NCI-H510A treated with DMSO at 0.1 percent for 48 hours (cell line): ENCODE measurements around the gene RASIP1.

ENCODE experiments used
- DNase-seq: peaks from one replicate; lab custom pipeline; 2025; lab: John Stamatoyannopoulos, UW

The RASIP1 gene

DNA sequence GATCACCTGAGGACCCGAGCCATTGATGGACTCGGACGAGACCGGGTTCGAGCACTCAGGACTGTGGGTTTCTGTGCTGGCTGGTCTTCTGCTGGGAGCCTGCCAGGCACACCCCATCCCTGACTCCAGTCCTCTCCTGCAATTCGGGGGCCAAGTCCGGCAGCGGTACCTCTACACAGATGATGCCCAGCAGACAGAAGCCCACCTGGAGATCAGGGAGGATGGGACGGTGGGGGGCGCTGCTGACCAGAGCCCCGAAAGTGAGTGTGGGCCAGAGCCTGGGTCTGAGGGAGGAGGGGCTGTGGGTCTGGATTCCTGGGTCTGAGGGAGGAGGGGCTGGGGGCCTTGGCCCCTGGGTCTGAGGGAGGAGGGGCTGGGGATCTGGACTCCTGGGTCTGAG, 15.8 kb upstream of the RASIP1 start:
- no peak for DNase-seq

DNA sequence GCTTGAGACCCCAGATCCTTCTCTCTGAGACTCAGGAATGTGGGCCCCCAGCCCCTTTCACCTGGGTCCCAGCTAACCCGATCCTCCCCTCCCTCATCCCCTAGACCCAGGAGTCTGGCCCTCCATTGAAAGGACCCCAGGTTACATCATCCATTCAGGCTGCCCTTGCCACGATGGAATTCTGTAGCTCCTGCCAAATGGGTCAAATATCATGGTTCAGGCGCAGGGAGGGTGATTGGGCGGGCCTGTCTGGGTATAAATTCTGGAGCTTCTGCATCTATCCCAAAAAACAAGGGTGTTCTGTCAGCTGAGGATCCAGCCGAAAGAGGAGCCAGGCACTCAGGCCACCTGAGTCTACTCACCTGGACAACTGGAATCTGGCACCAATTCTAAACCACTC, 15.4 kb upstream of the RASIP1 start:
- DNase-seq = no peak

DNA sequence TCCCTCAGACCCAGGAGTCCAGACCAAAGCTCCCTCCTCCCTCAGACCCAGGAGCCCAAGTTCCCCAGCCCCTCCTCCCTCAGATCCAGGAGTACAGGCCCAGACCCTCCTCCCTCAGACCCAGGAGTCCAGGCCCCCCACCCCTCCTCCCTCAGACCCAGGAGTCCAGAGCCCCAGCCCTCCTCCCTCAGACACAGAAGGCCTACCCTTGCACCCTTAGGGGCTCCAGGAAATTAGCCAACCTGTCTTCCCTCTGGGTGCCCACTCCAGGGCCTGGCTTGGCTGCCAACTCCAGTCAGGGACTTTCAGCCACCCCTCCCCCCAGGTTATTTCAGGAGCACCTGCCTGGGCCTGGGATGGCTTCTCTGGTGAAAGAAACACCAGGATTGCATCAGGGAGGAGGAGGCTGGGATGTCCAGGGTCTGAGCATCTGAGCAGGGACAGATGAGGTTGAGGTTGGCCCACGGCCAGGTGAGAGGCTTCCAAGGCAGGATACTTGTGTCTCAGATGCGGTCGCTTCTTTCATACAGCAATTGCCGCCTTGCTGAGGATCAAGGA, 14.8 kb upstream of the RASIP1 start, which contains the start of gene FGF21:
FGF21 (plus strand) TSS at position 441 of the 558 bp plus-strand sequence. CDS start 713 bp downstream, outside the sequence.
- peak; percentile 41 for DNase-seq

DNA sequence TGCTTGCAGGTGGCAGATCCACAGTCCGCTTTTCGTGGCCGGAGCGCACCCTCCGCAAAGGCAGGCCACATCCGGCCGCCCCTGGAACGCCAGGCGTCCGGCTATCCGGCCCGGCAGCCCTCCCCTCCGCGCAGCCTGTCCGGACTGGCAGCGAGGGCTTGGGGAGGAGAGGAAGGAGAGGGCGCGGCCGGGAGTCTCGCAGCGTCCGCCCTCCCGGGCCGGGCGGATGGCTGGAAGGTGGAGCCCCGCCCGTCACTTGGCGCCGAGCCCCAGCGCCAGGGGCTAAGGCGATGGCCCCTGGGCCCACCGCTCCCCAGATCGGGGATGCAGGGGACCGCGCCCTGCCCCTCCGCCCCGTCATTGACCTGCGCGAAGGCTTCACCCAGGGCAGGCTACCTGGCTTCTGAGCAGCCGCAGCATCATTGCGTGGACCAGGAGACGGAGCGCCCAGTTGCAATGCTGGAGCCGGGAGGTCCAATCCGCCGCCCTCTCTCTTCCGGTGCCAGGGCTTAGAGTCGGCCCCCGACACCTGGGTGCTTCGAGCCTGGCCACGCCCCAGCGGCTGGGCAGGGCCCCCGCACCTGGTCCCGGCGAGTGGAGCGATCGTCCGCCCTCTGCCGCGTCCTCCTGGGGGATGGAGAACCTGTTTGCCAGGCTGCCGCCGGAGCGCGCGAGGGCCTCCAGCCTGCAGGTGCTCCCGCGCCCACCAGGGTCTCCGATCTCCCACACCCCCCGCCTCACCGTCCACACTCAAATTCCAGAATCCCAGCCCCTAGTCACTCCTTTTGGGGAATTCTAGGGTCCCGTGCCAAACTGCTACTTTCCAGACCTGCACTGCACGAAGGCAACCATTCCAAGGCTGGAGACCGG, 12.3 kb upstream of the RASIP1 start, which contains the start of gene FUT1:
FUT1 (minus strand) TSS at position 146 of the 870 bp plus-strand sequence. CDS start 1,360 bp downstream, outside the sequence.
- DNase-seq = peak; percentile 94

DNA sequence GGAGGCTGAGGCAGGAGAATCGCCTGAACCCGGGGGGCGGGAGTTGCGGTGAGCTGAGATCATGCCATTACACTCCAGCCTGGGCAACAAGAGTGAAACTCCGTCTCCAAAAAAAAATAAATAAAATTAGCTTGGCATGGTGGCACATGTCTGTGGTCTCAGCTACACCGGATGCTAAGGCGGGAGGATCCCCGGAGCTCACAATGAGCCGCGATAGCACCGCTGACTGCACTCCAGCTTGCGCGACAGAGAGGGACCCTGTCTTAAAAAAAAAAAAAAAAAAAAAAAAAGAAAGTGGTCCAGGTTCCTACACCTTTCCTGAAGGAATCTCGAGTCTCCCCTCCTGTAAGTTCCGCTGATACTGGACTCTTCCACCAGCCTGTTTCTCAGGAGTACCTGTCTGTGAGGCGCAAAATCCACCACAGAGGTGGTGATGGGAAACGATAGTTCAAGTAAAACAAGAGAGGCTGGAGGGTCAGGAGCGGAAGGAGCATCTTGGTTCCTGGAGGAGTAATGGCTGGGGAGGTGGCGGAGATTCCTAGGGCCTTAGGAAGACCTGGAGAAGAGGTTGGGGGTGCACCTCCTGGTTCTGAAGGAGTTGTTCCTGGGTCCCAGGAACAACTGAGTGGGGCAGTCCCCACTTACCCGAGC, 11.6 kb upstream of the RASIP1 start:
- no peak for DNase-seq

DNA sequence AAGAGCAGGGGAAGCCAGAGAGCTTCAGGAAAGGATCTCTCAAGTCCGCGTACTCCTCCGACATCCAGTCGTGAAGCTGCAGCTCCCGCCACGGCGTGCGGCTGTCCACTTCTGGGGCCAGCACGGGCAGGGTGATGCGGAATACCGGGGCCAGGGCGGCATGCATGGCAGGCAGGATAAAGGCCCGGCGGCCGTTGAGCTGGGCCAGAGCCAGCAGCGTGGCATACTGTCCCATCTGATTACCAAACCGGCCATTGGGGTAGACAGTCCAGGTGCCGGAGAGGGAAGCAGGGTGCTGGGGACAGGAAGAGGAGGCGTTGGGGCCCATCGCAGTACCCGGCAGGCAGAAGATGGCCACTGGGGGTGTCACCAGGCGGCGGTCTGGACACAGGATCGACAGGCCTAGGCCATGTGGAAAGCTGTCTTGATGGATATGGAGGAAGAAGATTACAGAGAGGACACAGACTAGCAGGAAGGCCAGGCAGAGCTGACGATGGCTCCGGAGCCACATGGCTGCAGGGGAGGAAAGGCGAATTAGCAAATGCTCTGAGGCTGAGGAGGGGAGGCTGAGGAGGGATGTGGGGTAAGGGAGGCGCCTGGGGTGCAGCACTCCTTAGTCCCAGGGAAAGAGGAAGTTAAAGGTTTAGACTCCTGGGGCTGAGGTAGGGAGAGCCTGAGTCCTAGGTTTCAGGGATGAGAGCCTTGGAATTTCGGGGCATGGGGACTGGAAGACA, 10.5 kb upstream of the RASIP1 start:
- DNase-seq = no peak

DNA sequence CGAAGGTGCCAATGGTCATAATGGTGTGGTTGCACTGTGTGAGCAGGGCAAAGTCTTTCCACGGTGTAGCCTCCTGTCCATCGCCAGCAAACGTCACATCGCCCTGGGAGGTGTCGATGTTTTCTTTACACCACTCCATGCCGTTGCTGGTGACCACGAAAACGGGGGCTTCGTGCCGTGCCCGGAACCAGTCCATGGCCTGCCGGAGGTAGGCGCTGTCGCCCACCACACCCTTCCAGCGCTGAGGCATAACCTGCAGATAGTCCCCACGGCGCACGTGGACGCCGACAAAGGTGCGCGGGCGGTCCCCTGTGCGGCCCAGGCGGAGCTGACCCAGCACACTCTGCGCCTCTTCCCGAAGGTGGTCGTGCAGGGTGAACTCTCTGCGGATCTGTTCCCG, 9.9 kb upstream of the RASIP1 start:
- DNase-seq = no peak

DNA sequence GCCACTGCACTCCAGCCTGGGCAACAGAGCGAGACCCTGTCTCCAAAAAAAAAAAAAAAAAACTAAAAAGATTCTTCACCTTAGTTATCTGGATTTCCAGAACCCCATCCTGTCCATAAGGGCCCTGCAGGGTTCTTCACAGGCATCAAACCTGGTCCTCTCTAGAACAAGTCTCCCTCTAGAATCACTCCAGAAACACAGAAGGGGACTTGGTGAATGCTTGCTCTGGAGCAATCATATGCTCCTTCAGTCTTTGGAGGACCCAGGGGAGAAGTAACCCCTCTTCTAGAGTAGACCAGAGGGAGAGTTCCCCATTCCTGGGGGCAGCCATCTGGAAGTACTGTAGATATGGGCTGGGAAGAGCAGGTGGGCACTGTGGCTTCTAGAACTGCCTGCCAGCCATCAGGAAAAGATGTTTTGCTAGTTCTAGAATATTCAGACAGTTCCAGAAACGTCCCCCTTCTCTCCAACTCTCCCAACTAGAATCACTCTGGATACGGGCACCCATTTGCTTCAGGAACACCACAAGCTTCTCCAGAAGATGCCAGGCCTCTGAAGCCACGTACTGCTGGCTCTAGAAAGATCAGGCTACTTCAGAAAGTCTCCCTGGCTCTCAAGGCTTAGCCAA, 9.3 kb upstream of the RASIP1 start:
- no peak for DNase-seq

DNA sequence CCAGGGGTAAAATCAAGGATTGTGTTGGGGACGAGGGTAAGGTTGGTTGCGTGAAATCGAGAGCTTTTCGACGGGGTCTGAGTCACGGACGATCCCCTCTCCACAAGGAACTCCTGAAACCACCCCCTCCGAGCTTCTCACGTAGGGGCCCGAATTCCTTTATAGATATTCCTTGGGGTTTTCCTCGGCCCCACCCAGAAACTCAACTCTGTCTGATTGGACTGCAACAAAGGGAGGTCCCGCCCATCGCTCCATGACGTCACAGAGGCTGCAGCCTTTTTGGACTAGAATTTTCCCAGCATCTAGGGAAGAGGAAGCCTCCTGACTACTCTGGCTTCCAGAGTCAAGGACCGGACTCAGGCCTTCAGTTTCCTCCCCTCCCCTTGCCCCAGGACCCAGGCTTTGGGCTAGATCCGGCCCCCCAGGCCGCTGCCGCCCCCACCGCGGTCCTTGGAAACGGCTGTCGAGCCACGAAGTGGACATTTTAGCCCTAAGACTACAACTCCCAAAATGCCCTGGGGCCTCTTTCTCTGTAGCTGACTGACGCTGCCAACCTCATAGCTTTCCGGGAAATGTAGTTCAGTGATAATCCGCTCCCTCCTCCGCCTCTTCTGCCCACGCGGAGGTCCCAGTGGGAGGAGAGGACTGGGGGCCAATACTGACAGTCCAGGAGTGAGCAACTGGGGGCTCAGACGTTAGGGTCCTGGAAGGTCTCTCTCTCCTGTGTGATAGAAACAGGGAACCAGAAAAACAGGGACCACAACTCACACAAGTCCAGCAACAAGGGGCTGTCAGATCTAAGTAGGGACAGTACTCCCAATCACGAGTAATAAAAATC, 6.5 kb upstream of the RASIP1 start, which contains the start of gene IZUMO1:
IZUMO1 (minus strand) TSS at position 172 of the 838 bp plus-strand sequence. CDS start 1,050 bp downstream, outside the sequence.
- DNase-seq = no peak

DNA sequence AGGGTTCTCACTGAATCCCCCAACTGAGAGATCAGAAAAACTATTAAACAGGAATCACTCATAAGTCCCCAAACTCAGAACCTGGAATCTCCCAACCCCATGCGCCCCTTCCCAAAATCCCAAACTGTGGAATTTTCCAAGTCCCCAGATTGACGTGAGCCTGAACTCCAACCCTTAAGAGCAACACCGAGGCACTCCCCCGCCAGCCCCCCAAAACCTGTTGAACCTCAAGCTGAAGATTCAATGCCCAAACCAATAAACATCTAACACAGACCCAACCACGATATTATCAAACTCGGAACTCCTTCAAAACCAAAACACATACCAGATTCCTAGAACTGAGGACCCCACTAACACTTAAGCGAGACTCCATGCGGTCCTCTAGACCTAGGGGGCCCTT, 5.7 kb upstream of the RASIP1 start:
- DNase-seq = no peak

DNA sequence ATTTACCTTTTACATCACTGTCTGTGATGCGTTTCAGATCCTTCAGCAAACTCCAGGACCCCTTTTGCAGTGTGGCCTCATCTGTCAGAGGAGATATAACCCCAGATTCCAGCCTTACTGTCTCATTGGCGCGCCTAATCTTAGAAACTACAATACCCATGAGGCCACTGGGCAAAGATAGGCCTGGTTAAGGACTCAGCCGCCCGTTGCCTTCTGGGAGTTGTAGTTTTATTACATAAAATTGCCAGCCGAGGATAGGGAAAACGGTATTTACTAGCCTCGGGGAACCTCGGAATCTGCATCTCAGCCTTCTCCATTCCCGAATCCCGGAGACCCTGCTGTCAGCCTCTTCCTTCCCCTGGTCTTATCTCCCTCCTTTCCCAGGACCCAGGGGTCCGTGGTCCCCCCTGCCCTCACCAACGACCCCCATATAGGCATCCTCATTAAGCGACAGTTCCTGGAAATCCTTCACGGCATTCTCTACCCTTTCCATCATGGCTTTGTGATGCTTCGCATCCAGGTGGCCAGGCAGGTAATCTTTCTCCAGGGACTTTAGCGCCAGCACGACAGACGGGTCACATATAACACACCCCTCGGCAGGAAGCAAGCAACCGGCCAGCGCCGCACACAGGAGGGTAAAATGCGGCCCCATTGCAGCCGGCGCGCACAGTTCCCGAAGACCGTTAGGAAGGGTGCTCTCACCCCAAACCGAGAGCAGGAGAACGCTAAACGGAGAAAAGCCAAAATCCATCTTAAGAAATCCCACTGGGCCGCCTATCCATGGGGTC, 5.0 kb upstream of the RASIP1 start:
- DNase-seq = peak; percentile 46

DNA sequence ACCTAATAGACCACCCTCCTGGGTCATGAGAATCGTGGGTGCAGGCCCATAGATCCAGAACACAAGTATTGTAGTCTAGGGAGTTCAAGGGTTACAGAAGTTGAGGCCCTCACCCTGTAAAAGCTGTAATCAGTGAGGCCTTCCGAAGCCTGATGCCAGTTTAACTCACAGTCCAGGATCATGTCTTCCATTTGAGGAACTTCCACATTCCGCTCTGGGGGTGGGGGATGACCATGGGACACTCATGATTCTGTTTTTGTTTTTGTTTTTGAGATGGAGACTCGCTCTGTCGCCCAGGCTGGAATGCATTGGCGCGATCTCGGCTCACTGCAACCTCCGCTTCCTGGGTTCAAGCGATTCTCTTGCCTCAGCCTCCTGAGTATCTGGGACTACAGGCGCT, 1.7 kb upstream of the RASIP1 start:
- no peak for DNase-seq

DNA sequence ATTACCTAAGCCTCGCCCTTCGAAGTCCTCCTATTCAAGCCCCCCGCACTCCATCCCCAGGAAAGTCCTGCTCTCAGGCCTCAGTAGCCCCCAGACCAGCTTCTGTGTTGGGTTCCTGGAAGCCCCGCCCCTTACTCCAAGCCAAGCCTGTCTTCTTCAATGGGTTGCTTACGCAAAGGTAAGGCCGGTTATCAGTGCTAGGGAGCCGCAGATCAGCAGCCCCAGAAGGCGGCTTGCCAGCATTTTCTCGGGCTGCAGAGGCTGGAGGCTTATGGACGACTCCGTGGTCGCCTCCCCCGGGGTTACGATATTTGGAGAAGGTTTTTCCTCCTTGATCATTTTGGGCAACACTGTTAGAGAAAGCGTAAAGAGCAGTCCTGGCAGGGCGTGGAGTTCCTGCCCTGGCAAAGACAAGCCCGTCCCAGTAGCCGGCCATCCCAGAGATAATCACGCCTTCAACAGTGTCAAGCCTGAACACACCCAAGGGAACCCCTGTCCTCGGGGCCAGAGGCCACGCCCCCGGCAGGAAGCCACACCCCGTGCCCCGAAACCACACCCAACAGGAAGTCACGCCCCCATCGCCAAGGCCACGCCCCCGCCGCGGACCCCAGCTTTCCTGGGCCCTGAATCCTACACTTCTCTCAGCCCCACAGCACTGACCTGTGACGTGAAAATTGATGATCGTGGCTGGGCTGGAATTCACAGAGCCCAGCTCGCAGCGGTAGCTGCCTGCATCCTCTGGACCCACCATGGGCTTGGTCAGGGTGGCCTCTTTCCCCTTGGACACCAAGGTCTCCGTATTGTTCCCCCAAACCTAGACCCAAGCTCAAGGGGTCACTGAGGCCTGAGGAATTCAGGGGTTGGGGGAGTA, 954 bp upstream of the RASIP1 start:
- no peak for DNase-seq

DNA sequence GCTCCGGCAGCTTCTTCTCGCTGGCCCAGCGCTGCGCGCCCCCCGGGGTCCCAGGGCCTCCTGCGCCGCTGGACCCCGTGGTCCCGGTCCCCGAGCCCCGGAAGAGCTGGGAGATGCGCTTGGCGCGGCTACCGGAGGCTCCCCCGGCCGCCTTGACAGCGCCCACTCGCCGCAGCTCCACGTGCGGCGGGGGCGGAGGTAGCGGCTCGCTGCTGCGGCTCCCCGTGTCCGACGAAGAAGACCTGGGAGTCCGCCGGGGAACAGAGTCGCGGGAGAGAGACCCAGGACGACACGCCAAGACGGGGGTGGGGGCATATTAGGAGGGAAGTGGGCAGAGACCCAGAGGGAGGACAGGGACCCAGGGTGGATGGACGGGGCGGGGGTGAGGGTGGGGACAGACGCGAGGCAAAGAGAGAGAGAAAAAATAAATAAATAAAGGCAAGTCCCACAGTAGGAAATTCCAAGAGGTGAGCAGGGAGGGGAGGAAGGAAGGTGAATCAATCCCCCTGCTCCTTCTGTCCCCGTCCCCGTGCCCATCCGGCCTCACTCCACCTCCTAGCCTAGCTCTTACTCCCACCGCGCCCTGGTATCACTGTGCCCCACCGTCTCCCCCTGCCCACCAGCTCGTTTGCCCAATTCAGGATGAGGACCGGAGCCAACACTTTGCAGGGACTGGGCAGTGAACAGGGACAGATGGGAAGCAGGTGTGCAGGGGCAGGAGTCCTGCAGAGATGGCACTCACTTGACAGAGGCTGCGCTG, 826 bp downstream of the RASIP1 start:
- DNase-seq = peak; percentile 37

DNA sequence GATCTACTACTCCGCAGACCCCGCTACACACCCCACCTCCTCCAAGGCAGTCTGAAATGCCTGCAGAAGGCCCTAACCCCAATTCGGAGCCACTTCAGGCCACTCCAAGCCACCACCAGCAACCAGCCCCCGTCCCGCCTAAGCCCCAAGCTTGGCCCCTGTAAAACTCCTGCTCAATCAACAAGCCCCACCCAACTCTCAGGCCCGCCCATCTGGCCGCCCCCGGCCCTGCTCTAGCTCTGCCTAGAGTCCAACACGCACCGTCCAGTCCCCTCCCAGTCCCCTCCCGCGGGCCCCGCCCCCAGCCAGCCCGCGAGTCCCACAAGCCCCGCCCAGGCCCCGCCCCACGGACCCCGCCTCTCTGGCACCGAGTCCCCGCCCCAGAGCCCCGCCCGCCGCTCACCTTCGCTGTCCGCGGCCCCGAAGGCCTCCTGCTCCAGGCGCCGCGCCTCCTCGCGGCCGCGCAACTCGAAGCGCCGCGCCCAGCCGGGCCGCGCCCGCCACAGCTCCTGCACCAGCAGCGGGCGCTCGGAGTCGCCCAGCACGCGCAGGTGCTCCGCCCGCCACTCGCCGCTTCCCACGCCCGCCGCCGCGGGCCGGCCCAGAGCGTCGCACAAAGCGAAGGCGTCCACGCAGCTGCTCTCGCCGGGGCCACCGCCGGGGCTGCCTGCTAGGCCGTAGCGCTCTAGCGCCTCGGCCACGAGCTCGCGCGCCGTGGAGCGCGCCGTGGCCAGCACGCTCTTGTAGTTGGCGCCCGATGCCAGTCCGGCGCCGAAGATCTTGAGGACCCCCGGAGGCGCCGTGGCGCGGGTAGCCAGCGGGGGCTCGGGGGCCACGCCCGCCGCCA, 1.6 kb downstream of the RASIP1 start:
- peak; percentile 81 for DNase-seq

DNA sequence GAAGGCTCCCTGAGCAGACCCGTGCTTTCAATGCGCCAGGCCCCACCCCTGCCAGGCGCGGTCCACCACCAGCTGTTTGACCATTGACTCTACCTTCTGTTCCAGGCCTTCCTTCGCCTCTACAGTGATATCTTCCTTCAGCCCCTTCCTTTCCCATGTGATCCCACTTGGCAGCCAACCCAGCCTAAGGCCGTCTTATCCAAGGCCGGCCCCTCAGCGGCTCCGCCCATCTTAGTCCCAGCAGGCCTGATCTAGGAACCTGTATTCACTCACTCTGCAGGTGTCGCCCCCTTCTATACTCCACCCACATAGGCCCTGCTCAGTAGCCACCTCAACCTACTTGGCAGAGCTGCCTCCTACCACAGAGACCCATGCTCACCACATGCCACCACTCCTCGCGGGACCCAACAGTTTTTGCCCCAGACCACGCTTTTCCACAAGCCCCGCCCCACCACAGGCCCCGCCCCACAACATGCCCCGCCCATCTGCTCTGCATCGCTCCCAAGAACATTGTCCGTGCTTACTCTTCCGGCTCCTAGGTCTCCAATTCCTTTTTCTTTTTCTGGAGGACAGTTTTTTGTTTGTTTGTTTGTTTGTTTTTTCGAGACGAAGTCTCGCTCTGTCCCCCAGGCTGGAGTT, 2.9 kb downstream of the RASIP1 start:
- no peak for DNase-seq
